ENCODE measurements around the gene IMPG2. TPM values are rescaled to one million over a fixed set of nuclear protein-coding genes. Genes with fewer than 3 reads are reported as not detected.

IMPG2 gene
- total RNA-seq, 1 donor from 2014 or later, result 0.29 TPM

DNA sequence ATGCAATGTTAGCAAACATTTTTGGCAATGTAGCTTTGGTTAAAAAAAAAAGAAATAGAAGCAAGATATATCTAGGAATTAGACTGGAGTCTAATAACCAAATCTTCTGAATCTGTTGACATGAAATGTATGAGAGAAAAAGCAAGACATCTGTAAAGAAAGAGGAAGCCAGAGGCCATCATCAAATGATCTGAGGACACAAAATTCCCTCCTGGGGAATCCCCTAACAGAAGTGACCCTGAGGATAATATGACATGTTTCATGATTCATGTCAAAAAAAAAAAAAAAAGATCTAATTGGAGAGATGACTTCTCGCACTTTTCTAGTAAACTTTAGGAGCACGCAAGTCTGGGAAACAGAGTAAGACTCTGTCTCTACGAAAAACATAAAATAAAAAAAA, 70.9 kb downstream of the IMPG2 start:
- no peak for ATAC-seq (ENCODE audit: low read depth)
- no peak for TF ChIP-seq CTCF (IDR thresholded peaks at IDR 0.05)

DNA sequence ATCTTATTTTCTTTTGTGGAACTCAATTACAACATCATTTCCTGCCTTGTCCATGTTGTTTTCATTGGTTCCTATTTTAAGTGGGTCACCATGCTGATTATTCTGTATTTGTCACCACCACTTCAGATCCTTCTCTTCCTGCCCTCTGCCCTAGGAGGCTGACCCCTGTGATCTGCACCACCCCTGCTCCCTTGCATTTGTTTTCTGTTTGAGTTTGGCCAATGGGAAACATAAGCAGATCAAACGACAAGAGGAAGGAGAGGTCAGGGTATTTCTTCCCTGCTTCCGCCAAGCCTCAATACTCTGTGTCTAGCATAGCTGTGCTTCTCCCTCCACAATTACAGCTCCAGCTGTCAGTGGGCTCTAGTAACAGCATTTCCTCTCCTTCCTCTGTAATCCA, 71.6 kb downstream of the IMPG2 start:
- Mint-ChIP-seq H3K36me3 (ENCODE audit: low read depth) (no peaks in the 10 kb centered on the region), H3K27ac (no peak overlapping the region)
- intact Hi-C loops (cut with micrococcal nuclease), result no loop called here

More for the DNA sequence above, 70.9 kb downstream of the IMPG2 start:
- Mint-ChIP-seq H3K36me3 (ENCODE audit: low read depth) (no peaks in the 10 kb centered on the region), H3K27me3 (no peaks in the 10 kb centered on the region), H3K9me3 (no peaks in the 10 kb centered on the region), H3K4me3 (no peak overlapping the region), H3K4me1 (peaks cover 7% of the 10 kb centered on the region), H3K27ac (no peak overlapping the region)
- ChIA-PET CTCF (no interaction called here), POLR2A (no interaction called here)
- intact Hi-C loops (cut with micrococcal nuclease), result no loop called here
- DNase-seq, result no peak

GRCh38 chr3:101244212-101244575, 76.2 kb downstream of the IMPG2 start:
- peaks cover 2% of the 10 kb centered on the region for H3K4me1 Mint-ChIP-seq
- no peak for DNase-seq
- no peak overlapping the region for H3K27ac Mint-ChIP-seq
- no peak overlapping the region for H3K4me3 Mint-ChIP-seq
- TF ChIP-seq CTCF (IDR thresholded peaks at IDR 0.05), result no peak
- no peak for ATAC-seq (ENCODE audit: low read depth)
- H3K27me3 Mint-ChIP-seq, result no peaks in the 10 kb centered on the region
- ChIA-PET CTCF (no interaction called here), POLR2A (no interaction called here)
- no peaks in the 10 kb centered on the region for H3K9me3 Mint-ChIP-seq
- intact Hi-C loops (cut with micrococcal nuclease), result no loop called here
- no peaks in the 10 kb centered on the region for H3K36me3 Mint-ChIP-seq (ENCODE audit: low read depth)

More for the DNA sequence above, 71.6 kb downstream of the IMPG2 start:
- H3K9me3 Mint-ChIP-seq, result no peaks in the 10 kb centered on the region
- no peak overlapping the region for H3K4me3 Mint-ChIP-seq
- no peak for DNase-seq
- H3K27me3 Mint-ChIP-seq, result no peaks in the 10 kb centered on the region
- peaks cover 7% of the 10 kb centered on the region for H3K4me1 Mint-ChIP-seq
- TF ChIP-seq CTCF (IDR thresholded peaks at IDR 0.05), result no peak
- POLR2A ChIA-PET, result no interaction called here
- no peak for ATAC-seq (ENCODE audit: low read depth)
- CTCF ChIA-PET, result no interaction called here

GRCh38 chr3:101243285-101244211, 76.8 kb downstream of the IMPG2 start:
- ATAC-seq (ENCODE audit: low read depth), result no peak
- intact Hi-C loops (cut with micrococcal nuclease), result no loop called here

More at GRCh38 chr3:101243285-101244211, 76.8 kb downstream of the IMPG2 start:
- Mint-ChIP-seq H3K4me3 (no peak overlapping the region), H3K27ac (no peak overlapping the region), H3K9me3 (no peaks in the 10 kb centered on the region), H3K36me3 (ENCODE audit: low read depth) (no peaks in the 10 kb centered on the region), H3K4me1 (no peaks in the 10 kb centered on the region), H3K27me3 (no peaks in the 10 kb centered on the region)
- DNase-seq, result no peak
- CTCF ChIA-PET, result no interaction called here
- POLR2A ChIA-PET, result no interaction called here
- no peak for TF ChIP-seq CTCF (IDR thresholded peaks at IDR 0.05)
